Measurements from ENCODE around the gene PPP1R1C. TPM values are rescaled to one million over a fixed set of nuclear protein-coding genes. Genes with fewer than 3 reads are reported as not detected.
A peak's percentile ranks its signal among the peaks of the same experiment; 100 is the strongest.
"Not testable (repeated sequence)": the region's sequence is repeated elsewhere in the genome, so short reads cannot be mapped to it uniquely, and the experiment has no call there.

The PPP1R1C gene
- total and polyA plus RNA-seq, 4 donors = 5.4 to 21.7 (median 11.3) TPM

DNA sequence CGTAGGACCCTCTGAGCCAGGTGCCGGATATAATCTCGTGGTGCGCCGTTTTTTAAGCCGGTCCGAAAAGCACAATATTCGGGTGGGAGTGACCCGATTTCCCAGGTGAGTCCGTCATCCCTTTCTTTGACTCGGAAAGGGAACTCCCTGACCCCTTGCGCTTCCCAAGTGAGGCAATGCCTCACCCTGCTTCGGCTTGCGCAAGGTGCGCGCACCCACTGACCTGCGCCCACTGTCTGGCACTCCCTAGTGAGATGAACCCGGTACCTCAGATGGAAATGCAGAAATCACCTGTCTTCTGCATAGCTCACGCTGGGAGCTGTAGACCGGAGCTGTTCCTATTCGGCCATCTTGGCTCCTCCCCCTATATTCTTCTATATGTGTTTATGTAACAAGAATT lies 45.2 kb downstream of the PPP1R1C start:
- not testable (repeated sequence) for H3K9me3 ChIP-seq (ENCODE audit: control insufficient read depth in 4 of 4, low read length in 3 of 4); H3K9ac ChIP-seq (ENCODE audit: low read depth in 1 of 2, low read length in 2 of 2); H3K27me3 ChIP-seq (ENCODE audit: control insufficient read depth in 4 of 4, insufficient read depth in 4 of 4, low read length in 3 of 4); H3K36me3 ChIP-seq (ENCODE audit: control insufficient read depth in 4 of 4, insufficient read depth in 3 of 4, low read depth in 1 of 4, low read length in 3 of 4); H3K27ac ChIP-seq (ENCODE audit: low read depth in 1 of 2, low read length in 2 of 2); DNase-seq (ENCODE audit: low spot score); H3K4me1 ChIP-seq (ENCODE audit: control insufficient read depth in 4 of 4, insufficient read depth in 4 of 4, low read length in 3 of 4)
- peak overlapping the region in 1 of 3 donors; percentile 14 for H3K4me3 ChIP-seq (ENCODE audit: low read depth in 1 of 3, low read length in 3 of 3)
- WGBS = 69% methylated on average over 21 of the region's 21 CpGs

DNA sequence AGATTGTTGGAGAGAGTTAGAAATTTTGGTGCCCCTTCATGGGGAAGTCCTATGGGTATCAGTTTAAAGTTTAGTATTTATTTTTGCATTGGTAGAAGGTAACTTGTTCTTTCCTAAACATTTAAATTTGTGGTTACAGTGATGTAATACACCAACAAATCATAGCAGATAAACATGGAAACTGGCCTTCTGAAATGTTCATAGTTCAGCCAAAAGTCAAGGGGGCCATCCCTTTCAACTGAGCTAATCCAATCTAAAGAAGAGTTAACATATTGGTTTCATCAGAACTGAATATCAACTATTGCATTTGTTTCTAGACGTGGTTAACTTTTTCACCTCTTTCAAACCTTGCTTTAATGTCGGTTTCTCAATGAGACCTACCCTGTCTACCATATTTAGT lies 46.3 kb downstream of the PPP1R1C start:
- H3K4me3 ChIP-seq (ENCODE audit: low read depth in 1 of 3, low read length in 3 of 3) = no peak overlapping the region
- 84% methylated on average over 2 of the region's 2 CpGs for WGBS
- H3K27me3 ChIP-seq (ENCODE audit: control insufficient read depth in 4 of 4, insufficient read depth in 4 of 4, low read length in 3 of 4) = no peaks in the 10 kb centered on the region
- no peaks in the 10 kb centered on the region for H3K4me1 ChIP-seq (ENCODE audit: control insufficient read depth in 4 of 4, insufficient read depth in 4 of 4, low read length in 3 of 4)
- DNase-seq (ENCODE audit: low spot score) = no peak
- H3K9ac ChIP-seq (ENCODE audit: low read depth in 1 of 2, low read length in 2 of 2) = no peak overlapping the region
- no peak overlapping the region for H3K27ac ChIP-seq (ENCODE audit: low read depth in 1 of 2, low read length in 2 of 2)
- TF ChIP-seq, protein P1, sequence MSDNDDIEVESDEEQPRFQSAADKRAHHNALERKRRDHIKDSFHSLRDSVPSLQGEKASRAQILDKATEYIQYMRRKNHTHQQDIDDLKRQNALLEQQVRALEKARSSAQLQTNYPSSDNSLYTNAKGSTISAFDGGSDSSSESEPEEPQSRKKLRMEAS (IDR thresholded peaks at IDR 0.05) = no peak
- TF ChIP-seq HNF4G (IDR thresholded peaks at IDR 0.05) (no peak), GABPA (IDR thresholded peaks at IDR 0.05 in 1 of 2, conservative IDR thresholded peaks at IDR 0.05 in 1 of 2) (no peak), YY1 (IDR thresholded peaks at IDR 0.05) (no peak), TAF1 (conservative IDR thresholded peaks at IDR 0.05) (no peak), FOXA1 (IDR thresholded peaks at IDR 0.05) (no peak)
- TF ChIP-seq, protein P2, sequence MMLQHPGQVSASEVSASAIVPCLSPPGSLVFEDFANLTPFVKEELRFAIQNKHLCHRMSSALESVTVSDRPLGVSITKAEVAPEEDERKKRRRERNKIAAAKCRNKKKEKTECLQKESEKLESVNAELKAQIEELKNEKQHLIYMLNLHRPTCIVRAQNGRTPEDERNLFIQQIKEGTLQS (IDR thresholded peaks at IDR 0.05) = no peak
- H3K36me3 ChIP-seq (ENCODE audit: control insufficient read depth in 4 of 4, insufficient read depth in 3 of 4, low read depth in 1 of 4, low read length in 3 of 4) = no peaks in the 10 kb centered on the region
- no peaks in the 10 kb centered on the region for H3K9me3 ChIP-seq (ENCODE audit: control insufficient read depth in 4 of 4, low read length in 3 of 4)

DNA sequence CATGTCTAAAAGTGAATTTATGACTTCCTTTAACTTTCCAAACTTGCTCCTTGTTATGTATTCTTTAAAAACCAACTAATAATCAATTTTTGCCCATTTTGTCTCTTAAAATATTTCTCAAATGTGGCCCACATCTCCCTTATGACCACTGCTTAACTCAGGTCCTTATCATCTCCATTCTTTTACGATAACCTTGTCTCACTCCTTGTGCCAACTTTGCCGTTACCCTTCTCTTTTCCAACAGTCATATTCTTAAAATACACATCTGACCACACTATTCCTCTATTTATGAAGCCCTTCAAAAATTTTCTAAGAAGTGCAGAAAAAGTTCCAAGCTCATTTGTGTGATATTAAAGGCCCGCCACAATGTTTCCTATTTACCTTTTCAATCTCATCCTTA lies 47.8 kb downstream of the PPP1R1C start:
- Histone ChIP-seq H3K4me3 (ENCODE audit: low read depth in 1 of 3, low read length in 3 of 3) (no peak overlapping the region), H3K9me3 (ENCODE audit: control insufficient read depth in 4 of 4, low read length in 3 of 4) (no peaks in the 10 kb centered on the region), H3K36me3 (ENCODE audit: control insufficient read depth in 4 of 4, insufficient read depth in 3 of 4, low read depth in 1 of 4, low read length in 3 of 4) (no peaks in the 10 kb centered on the region), H3K27me3 (ENCODE audit: control insufficient read depth in 4 of 4, insufficient read depth in 4 of 4, low read length in 3 of 4) (no peaks in the 10 kb centered on the region), H3K4me1 (ENCODE audit: control insufficient read depth in 4 of 4, insufficient read depth in 4 of 4, low read length in 3 of 4) (no peaks in the 10 kb centered on the region), H3K9ac (ENCODE audit: low read depth in 1 of 2, low read length in 2 of 2) (no peak overlapping the region), H3K27ac (ENCODE audit: low read depth in 1 of 2, low read length in 2 of 2) (no peak overlapping the region)
- 92% methylated on average over 3 of the region's 3 CpGs for WGBS
- DNase-seq (ENCODE audit: low spot score) = no peak
- TF ChIP-seq GABPA (IDR thresholded peaks at IDR 0.05 in 1 of 2, conservative IDR thresholded peaks at IDR 0.05 in 1 of 2) (no peak), FOXA2 (IDR thresholded peaks at IDR 0.05) (no peak), HNF4G (IDR thresholded peaks at IDR 0.05) (no peak), RAD21 (IDR thresholded peaks at IDR 0.05) (no peak), RXRA (IDR thresholded peaks at IDR 0.05) (no peak), JUND (IDR thresholded peaks at IDR 0.05) (no peak), NR2F2 (IDR thresholded peaks at IDR 0.05) (no peak), HNF4A (conservative IDR thresholded peaks at IDR 0.05) (no peak)
- TF ChIP-seq, protein P1 (IDR thresholded peaks at IDR 0.05) = no peak
- TF ChIP-seq, protein P3, sequence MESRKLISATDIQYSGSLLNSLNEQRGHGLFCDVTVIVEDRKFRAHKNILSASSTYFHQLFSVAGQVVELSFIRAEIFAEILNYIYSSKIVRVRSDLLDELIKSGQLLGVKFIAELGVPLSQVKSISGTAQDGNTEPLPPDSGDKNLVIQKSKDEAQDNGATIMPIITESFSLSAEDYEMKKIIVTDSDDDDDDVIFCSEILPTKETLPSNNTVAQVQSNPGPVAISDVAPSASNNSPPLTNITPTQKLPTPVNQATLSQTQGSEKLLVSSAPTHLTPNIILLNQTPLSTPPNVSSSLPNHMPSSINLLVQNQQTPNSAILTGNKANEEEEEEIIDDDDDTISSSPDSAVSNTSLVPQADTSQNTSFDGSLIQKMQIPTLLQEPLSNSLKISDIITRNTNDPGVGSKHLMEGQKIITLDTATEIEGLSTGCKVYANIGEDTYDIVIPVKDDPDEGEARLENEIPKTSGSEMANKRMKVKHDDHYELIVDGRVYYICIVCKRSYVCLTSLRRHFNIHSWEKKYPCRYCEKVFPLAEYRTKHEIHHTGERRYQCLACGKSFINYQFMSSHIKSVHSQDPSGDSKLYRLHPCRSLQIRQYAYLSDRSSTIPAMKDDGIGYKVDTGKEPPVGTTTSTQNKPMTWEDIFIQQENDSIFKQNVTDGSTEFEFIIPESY (IDR thresholded peaks at IDR 0.05) = no peak

All from liver (tissue), 9 donors.